ENCODE data around the gene CADPS2.

Gene CADPS2

DNA sequence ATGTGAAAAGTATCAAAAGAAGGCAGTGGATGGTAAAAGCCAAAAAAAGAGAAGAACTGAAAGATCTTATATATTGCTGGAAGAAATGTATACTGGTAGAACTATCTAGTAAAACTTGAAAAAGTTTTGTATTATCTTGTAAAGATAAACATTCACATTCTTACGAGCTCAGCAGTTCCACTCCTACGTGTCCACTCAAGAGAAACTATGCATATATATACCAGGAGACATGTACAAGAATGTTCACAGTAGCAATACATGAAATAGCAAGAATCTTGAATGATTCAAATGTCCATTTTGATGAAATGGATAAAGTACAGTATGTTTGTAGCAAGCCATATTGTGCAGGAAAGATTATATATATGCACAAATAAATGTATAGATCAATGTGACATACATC is 342.4 kb downstream of the CADPS2 start:
- TF ChIP-seq, protein P1, sequence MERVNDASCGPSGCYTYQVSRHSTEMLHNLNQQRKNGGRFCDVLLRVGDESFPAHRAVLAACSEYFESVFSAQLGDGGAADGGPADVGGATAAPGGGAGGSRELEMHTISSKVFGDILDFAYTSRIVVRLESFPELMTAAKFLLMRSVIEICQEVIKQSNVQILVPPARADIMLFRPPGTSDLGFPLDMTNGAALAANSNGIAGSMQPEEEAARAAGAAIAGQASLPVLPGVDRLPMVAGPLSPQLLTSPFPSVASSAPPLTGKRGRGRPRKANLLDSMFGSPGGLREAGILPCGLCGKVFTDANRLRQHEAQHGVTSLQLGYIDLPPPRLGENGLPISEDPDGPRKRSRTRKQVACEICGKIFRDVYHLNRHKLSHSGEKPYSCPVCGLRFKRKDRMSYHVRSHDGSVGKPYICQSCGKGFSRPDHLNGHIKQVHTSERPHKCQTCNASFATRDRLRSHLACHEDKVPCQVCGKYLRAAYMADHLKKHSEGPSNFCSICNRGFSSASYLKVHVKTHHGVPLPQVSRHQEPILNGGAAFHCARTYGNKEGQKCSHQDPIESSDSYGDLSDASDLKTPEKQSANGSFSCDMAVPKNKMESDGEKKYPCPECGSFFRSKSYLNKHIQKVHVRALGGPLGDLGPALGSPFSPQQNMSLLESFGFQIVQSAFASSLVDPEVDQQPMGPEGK (CRISPR knock-in tag; IDR thresholded peaks at IDR 0.05; ENCODE audit: borderline replicate concordance) = no peak
- TF ChIP-seq BACH2 (CRISPR knock-in tag; IDR thresholded peaks at IDR 0.05; ENCODE audit: borderline replicate concordance) (no peak), ZNF8 (CRISPR knock-in tag; IDR thresholded peaks at IDR 0.05) (no peak), ARNTL (CRISPR knock-in tag; IDR thresholded peaks at IDR 0.05; ENCODE audit: borderline replicate concordance, low read depth) (no peak), TCF4 (CRISPR knock-in tag; IDR thresholded peaks at IDR 0.05; ENCODE audit: borderline replicate concordance) (no peak), RARB (CRISPR knock-in tag; IDR thresholded peaks at IDR 0.05) (no peak), OSR1 (CRISPR knock-in tag; IDR thresholded peaks at IDR 0.05) (no peak), ZFP30 (CRISPR knock-in tag; IDR thresholded peaks at IDR 0.05) (no peak)
- no peak for ATAC-seq

DNA sequence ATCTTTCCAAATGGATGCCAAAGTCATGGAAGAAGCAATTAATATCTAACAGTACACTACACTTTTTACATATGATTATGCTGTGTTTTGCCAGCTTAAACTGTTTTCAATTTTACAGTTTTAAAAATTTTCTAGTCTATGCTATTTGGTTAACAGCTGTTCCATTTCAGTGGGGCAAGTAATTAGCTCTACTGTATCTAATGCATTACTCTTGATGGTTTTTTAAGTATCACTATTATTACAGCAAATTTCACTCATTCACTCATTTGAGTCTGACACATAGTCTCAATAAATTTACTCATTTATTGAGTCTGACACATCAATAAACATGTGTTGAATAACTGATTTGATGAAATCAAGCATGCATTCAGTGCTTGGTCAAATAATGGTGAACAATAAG is 343.1 kb downstream of the CADPS2 start:
- no peak for TF ChIP-seq RARB (CRISPR knock-in tag; IDR thresholded peaks at IDR 0.05)
- no peak for ATAC-seq

DNA sequence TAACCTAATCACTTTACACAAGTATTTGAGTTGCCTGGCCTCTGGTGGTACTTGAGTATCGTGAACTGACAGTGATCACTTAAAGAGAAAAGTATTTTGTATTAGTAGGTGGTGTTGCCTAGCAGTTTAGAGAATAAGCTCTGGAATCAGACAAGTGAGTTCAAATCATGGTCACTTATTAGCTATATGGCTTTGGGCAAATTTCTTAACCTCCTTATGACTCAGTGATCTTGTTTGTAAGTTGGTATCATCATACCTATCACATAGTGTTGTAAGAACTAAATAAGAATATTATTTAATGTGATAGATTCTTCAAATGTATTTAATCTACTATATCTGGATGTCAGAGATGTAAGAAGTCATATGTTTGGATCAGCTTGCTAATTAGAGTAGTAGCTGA is 351.2 kb downstream of the CADPS2 start:
- TF ChIP-seq ISL1 (CRISPR knock-in tag; IDR thresholded peaks at IDR 0.05) (no peak), BACH2 (CRISPR knock-in tag; IDR thresholded peaks at IDR 0.05; ENCODE audit: borderline replicate concordance) (no peak), OSR1 (CRISPR knock-in tag; IDR thresholded peaks at IDR 0.05) (no peak), TOX (CRISPR knock-in tag; IDR thresholded peaks at IDR 0.05; ENCODE audit: borderline replicate concordance) (no peak), ZC3H10 (CRISPR knock-in tag; IDR thresholded peaks at IDR 0.05) (no peak), ZNF8 (CRISPR knock-in tag; IDR thresholded peaks at IDR 0.05) (no peak), PPARA (CRISPR knock-in tag; IDR thresholded peaks at IDR 0.05; ENCODE audit: borderline replicate concordance) (no peak), TCF4 (CRISPR knock-in tag; IDR thresholded peaks at IDR 0.05; ENCODE audit: borderline replicate concordance) (no peak), RARB (CRISPR knock-in tag; IDR thresholded peaks at IDR 0.05) (no peak), CSDC2 (CRISPR knock-in tag; IDR thresholded peaks at IDR 0.05) (no peak), GLIS3 (CRISPR knock-in tag; IDR thresholded peaks at IDR 0.05) (no peak)
- TF ChIP-seq, protein P2, sequence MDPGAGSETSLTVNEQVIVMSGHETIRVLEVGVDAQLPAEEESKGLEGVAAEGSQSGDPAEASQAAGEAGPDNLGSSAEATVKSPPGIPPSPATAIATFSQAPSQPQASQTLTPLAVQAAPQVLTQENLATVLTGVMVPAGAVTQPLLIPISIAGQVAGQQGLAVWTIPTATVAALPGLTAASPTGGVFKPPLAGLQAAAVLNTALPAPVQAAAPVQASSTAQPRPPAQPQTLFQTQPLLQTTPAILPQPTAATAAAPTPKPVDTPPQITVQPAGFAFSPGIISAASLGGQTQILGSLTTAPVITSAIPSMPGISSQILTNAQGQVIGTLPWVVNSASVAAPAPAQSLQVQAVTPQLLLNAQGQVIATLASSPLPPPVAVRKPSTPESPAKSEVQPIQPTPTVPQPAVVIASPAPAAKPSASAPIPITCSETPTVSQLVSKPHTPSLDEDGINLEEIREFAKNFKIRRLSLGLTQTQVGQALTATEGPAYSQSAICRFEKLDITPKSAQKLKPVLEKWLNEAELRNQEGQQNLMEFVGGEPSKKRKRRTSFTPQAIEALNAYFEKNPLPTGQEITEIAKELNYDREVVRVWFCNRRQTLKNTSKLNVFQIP (CRISPR knock-in tag; IDR thresholded peaks at IDR 0.05; ENCODE audit: borderline replicate concordance, low read depth) = no peak
- TF ChIP-seq, protein P1 (CRISPR knock-in tag; IDR thresholded peaks at IDR 0.05; ENCODE audit: borderline replicate concordance) = no peak
- TF ChIP-seq, protein P3, sequence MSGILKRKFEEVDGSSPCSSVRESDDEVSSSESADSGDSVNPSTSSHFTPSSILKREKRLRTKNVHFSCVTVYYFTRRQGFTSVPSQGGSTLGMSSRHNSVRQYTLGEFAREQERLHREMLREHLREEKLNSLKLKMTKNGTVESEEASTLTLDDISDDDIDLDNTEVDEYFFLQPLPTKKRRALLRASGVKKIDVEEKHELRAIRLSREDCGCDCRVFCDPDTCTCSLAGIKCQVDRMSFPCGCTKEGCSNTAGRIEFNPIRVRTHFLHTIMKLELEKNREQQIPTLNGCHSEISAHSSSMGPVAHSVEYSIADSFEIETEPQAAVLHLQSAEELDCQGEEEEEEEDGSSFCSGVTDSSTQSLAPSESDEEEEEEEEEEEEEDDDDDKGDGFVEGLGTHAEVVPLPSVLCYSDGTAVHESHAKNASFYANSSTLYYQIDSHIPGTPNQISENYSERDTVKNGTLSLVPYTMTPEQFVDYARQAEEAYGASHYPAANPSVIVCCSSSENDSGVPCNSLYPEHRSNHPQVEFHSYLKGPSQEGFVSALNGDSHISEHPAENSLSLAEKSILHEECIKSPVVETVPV (CRISPR knock-in tag; IDR thresholded peaks at IDR 0.05) = no peak
- ATAC-seq = no peak

DNA sequence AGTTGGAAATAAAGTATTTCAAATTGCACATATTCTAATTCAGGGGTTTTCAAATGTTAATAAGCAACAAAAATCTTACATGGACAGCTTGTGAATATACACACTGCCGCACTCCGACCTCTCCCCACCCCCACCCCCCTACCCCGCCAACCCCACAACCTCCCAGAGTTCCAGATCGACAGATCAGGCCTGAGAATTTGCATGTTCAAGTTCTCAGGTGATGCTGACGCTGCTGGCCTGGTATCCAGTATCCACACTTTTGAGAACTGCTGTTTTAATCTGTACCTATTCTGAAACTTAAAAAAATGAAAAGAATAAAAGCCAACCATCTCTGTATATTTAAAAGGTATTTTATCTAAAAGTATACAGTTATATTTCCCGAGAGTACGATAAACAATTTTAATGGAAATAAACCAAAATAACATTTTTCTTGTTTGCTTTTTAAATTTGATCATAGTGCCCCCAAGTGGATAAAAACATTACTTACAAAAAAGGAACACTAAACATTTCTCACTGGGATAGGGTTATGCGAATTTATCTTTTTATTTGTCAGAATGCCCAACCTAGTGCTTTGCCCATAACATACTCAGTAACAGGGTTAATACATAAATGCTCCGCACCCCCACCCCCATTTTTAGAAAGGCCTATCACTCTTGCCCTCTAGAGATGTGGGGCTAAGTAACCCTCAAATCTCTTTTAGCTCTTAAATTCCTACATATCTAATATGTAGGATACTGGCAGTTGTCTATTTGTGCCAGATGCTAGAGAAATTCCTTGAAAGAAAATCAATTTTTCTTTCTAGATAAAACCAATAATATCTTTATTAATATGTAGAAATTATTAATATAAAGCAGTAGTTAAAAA is 353.6 kb downstream of the CADPS2 start:
- ATAC-seq = peak; percentile 62; the same call in 2 of the 3 replicates
- TF ChIP-seq PPARA (CRISPR knock-in tag; IDR thresholded peaks at IDR 0.05; ENCODE audit: borderline replicate concordance) (no peak), CSDC2 (CRISPR knock-in tag; IDR thresholded peaks at IDR 0.05) (no peak), ARNTL (CRISPR knock-in tag; IDR thresholded peaks at IDR 0.05; ENCODE audit: borderline replicate concordance, low read depth) (no peak), GLIS3 (CRISPR knock-in tag; IDR thresholded peaks at IDR 0.05) (no peak), ESRRG (CRISPR knock-in tag; IDR thresholded peaks at IDR 0.05) (no peak), ZFP30 (CRISPR knock-in tag; IDR thresholded peaks at IDR 0.05) (no peak), ISL1 (CRISPR knock-in tag; IDR thresholded peaks at IDR 0.05) (no peak), ZFP3 (CRISPR knock-in tag; IDR thresholded peaks at IDR 0.05) (no peak), RARB (CRISPR knock-in tag; IDR thresholded peaks at IDR 0.05) (no peak), BACH2 (CRISPR knock-in tag; IDR thresholded peaks at IDR 0.05; ENCODE audit: borderline replicate concordance) (no peak), ZNF8 (CRISPR knock-in tag; IDR thresholded peaks at IDR 0.05) (no peak)
- TF ChIP-seq, protein P4, sequence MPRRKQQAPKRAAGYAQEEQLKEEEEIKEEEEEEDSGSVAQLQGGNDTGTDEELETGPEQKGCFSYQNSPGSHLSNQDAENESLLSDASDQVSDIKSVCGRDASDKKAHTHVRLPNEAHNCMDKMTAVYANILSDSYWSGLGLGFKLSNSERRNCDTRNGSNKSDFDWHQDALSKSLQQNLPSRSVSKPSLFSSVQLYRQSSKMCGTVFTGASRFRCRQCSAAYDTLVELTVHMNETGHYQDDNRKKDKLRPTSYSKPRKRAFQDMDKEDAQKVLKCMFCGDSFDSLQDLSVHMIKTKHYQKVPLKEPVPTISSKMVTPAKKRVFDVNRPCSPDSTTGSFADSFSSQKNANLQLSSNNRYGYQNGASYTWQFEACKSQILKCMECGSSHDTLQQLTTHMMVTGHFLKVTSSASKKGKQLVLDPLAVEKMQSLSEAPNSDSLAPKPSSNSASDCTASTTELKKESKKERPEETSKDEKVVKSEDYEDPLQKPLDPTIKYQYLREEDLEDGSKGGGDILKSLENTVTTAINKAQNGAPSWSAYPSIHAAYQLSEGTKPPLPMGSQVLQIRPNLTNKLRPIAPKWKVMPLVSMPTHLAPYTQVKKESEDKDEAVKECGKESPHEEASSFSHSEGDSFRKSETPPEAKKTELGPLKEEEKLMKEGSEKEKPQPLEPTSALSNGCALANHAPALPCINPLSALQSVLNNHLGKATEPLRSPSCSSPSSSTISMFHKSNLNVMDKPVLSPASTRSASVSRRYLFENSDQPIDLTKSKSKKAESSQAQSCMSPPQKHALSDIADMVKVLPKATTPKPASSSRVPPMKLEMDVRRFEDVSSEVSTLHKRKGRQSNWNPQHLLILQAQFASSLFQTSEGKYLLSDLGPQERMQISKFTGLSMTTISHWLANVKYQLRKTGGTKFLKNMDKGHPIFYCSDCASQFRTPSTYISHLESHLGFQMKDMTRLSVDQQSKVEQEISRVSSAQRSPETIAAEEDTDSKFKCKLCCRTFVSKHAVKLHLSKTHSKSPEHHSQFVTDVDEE (CRISPR knock-in tag; IDR thresholded peaks at IDR 0.05) = no peak
- TF ChIP-seq, protein P3 (CRISPR knock-in tag; IDR thresholded peaks at IDR 0.05) = no peak
- TF ChIP-seq, protein P1 (CRISPR knock-in tag; IDR thresholded peaks at IDR 0.05; ENCODE audit: borderline replicate concordance) = no peak

Data from SK-N-SH treated with all-trans-retinoic acid at 6 μM for 48 hours (cell line).